Measurements from ENCODE around the gene AXL.

AXL gene

GRCh38 chr19:41239363-41239762 is 20.3 kb downstream of the AXL start:
- Histone ChIP-seq H3K4me1 (ENCODE audit: control insufficient read depth, insufficient read depth, low read length, poor library complexity, severe bottlenecking) (no peaks in the 10 kb centered on the region), H3K9me3 (ENCODE audit: control insufficient read depth, low read length) (no peaks in the 10 kb centered on the region), H3K36me3 (ENCODE audit: control insufficient read depth, insufficient read depth, low read length) (peaks cover 99% of the 10 kb centered on the region), H3K27ac (ENCODE audit: low read depth, low read length, severe bottlenecking) (no peak overlapping the region), H3K4me3 (ENCODE audit: extremely low read depth, insufficient read depth, low read length, poor library complexity, severe bottlenecking) (no peak overlapping the region)
- WGBS, 2 experiments (ENCODE audit: insufficient coverage in 2 of 2), result 97 to 98% methylated on average over 9 of the region's 9 CpGs

- H3K4me1 ChIP-seq (ENCODE audit: control insufficient read depth, insufficient read depth, low read length, poor library complexity, severe bottlenecking), result no peaks in the 10 kb centered on the region
- H3K27ac ChIP-seq (ENCODE audit: low read depth, low read length, severe bottlenecking), result no peak overlapping the region
- no peaks in the 10 kb centered on the region for H3K9me3 ChIP-seq (ENCODE audit: control insufficient read depth, low read length)
- H3K4me3 ChIP-seq (ENCODE audit: extremely low read depth, insufficient read depth, low read length, poor library complexity, severe bottlenecking), result no peak overlapping the region
- WGBS, 2 experiments (ENCODE audit: insufficient coverage in 2 of 2), result 94 to 98% methylated on average over 2 of the region's 2 CpGs
- H3K36me3 ChIP-seq (ENCODE audit: control insufficient read depth, insufficient read depth, low read length), result peaks cover 100% of the 10 kb centered on the region
Measured at GRCh38 chr19:41239961-41240574, 21.0 kb downstream of the AXL start.

- Histone ChIP-seq H3K36me3 (ENCODE audit: control insufficient read depth, insufficient read depth, low read length) (peaks cover 100% of the 10 kb centered on the region), H3K9me3 (ENCODE audit: control insufficient read depth, low read length) (no peaks in the 10 kb centered on the region), H3K4me1 (ENCODE audit: control insufficient read depth, insufficient read depth, low read length, poor library complexity, severe bottlenecking) (no peaks in the 10 kb centered on the region), H3K4me3 (ENCODE audit: extremely low read depth, insufficient read depth, low read length, poor library complexity, severe bottlenecking) (no peak overlapping the region), H3K27ac (ENCODE audit: low read depth, low read length, severe bottlenecking) (no peak overlapping the region)
- WGBS, 2 experiments (ENCODE audit: insufficient coverage in 2 of 2), result 96 to 97% methylated on average over 2 to 4 of the region's 5 CpGs
Measured at GRCh38 chr19:41241859-41242258, 22.8 kb downstream of the AXL start.

GRCh38 chr19:41244117-41244516 is 25.1 kb downstream of the AXL start:
- Histone ChIP-seq H3K27ac (ENCODE audit: low read depth, low read length, severe bottlenecking) (no peak overlapping the region), H3K4me3 (ENCODE audit: extremely low read depth, insufficient read depth, low read length, poor library complexity, severe bottlenecking) (no peak overlapping the region), H3K36me3 (ENCODE audit: control insufficient read depth, insufficient read depth, low read length) (peaks cover 96% of the 10 kb centered on the region), H3K9me3 (ENCODE audit: control insufficient read depth, low read length) (no peaks in the 10 kb centered on the region), H3K4me1 (ENCODE audit: control insufficient read depth, insufficient read depth, low read length, poor library complexity, severe bottlenecking) (no peaks in the 10 kb centered on the region)
- WGBS, 2 experiments (ENCODE audit: insufficient coverage in 2 of 2), result 100% methylated on average over 1 to 2 of the region's 4 CpGs

GRCh38 chr19:41245843-41246242 is 26.8 kb downstream of the AXL start:
- Histone ChIP-seq H3K27ac (ENCODE audit: low read depth, low read length, severe bottlenecking) (no peak overlapping the region), H3K36me3 (ENCODE audit: control insufficient read depth, insufficient read depth, low read length) (peaks cover 96% of the 10 kb centered on the region), H3K9me3 (ENCODE audit: control insufficient read depth, low read length) (no peaks in the 10 kb centered on the region), H3K4me1 (ENCODE audit: control insufficient read depth, insufficient read depth, low read length, poor library complexity, severe bottlenecking) (no peaks in the 10 kb centered on the region), H3K4me3 (ENCODE audit: extremely low read depth, insufficient read depth, low read length, poor library complexity, severe bottlenecking) (no peak overlapping the region)
- WGBS, 2 experiments (ENCODE audit: insufficient coverage in 2 of 2), result 100% methylated on average over 1 to 3 of the region's 3 CpGs

GRCh38 chr19:41248895-41249294 is 29.9 kb downstream of the AXL start:
- Histone ChIP-seq H3K36me3 (ENCODE audit: control insufficient read depth, insufficient read depth, low read length) (peaks cover 93% of the 10 kb centered on the region), H3K4me1 (ENCODE audit: control insufficient read depth, insufficient read depth, low read length, poor library complexity, severe bottlenecking) (no peaks in the 10 kb centered on the region), H3K27ac (ENCODE audit: low read depth, low read length, severe bottlenecking) (no peak overlapping the region), H3K9me3 (ENCODE audit: control insufficient read depth, low read length) (no peaks in the 10 kb centered on the region), H3K4me3 (ENCODE audit: extremely low read depth, insufficient read depth, low read length, poor library complexity, severe bottlenecking) (no peak overlapping the region)
- WGBS, 2 experiments (ENCODE audit: insufficient coverage in 2 of 2), result 95% methylated on average over 2 to 4 of the region's 4 CpGs

GRCh38 chr19:41249707-41250423 is 30.8 kb downstream of the AXL start:
- Histone ChIP-seq H3K27ac (ENCODE audit: low read depth, low read length, severe bottlenecking) (no peak overlapping the region), H3K36me3 (ENCODE audit: control insufficient read depth, insufficient read depth, low read length) (peaks cover 93% of the 10 kb centered on the region), H3K4me3 (ENCODE audit: extremely low read depth, insufficient read depth, low read length, poor library complexity, severe bottlenecking) (no peak overlapping the region), H3K4me1 (ENCODE audit: control insufficient read depth, insufficient read depth, low read length, poor library complexity, severe bottlenecking) (no peaks in the 10 kb centered on the region), H3K9me3 (ENCODE audit: control insufficient read depth, low read length) (no peaks in the 10 kb centered on the region)
- WGBS, 2 experiments (ENCODE audit: insufficient coverage in 2 of 2), result 97% methylated on average over 3 to 4 of the region's 9 CpGs

GRCh38 chr19:41253660-41254059 is 34.6 kb downstream of the AXL start:
- H3K4me3 ChIP-seq (ENCODE audit: extremely low read depth, insufficient read depth, low read length, poor library complexity, severe bottlenecking), result no peak overlapping the region
- WGBS, 2 experiments (ENCODE audit: insufficient coverage in 2 of 2), result 86 to 93% methylated on average over 5 of the region's 6 CpGs
- H3K27ac ChIP-seq (ENCODE audit: low read depth, low read length, severe bottlenecking), result no peak overlapping the region
- no peaks in the 10 kb centered on the region for H3K9me3 ChIP-seq (ENCODE audit: control insufficient read depth, low read length)
- peaks cover 95% of the 10 kb centered on the region for H3K36me3 ChIP-seq (ENCODE audit: control insufficient read depth, insufficient read depth, low read length)
- H3K4me1 ChIP-seq (ENCODE audit: control insufficient read depth, insufficient read depth, low read length, poor library complexity, severe bottlenecking), result no peaks in the 10 kb centered on the region

- peaks cover 95% of the 10 kb centered on the region for H3K36me3 ChIP-seq (ENCODE audit: control insufficient read depth, insufficient read depth, low read length)
Measured at GRCh38 chr19:41255171-41255570, 36.1 kb downstream of the AXL start.

GRCh38 chr19:41261474-41262190 is 42.6 kb downstream of the AXL start:
- peak overlapping the region; percentile 45 for H3K27ac ChIP-seq (ENCODE audit: low read depth, low read length, severe bottlenecking)
- H3K4me1 ChIP-seq (ENCODE audit: control insufficient read depth, insufficient read depth, low read length, poor library complexity, severe bottlenecking), result peaks cover 12% of the 10 kb centered on the region
- 86 to 91% methylated on average over 8 to 9 of the region's 10 CpGs for WGBS, 2 experiments (ENCODE audit: insufficient coverage in 2 of 2)
- no peaks in the 10 kb centered on the region for H3K9me3 ChIP-seq (ENCODE audit: control insufficient read depth, low read length)
- H3K36me3 ChIP-seq (ENCODE audit: control insufficient read depth, insufficient read depth, low read length), result peaks cover 56% of the 10 kb centered on the region
- H3K4me3 ChIP-seq (ENCODE audit: extremely low read depth, insufficient read depth, low read length, poor library complexity, severe bottlenecking), result peak overlapping the region; percentile 85

More at GRCh38 chr19:41255171-41255570, 36.1 kb downstream of the AXL start:
- H3K9me3 ChIP-seq (ENCODE audit: control insufficient read depth, low read length), result no peaks in the 10 kb centered on the region
- H3K4me3 ChIP-seq (ENCODE audit: extremely low read depth, insufficient read depth, low read length, poor library complexity, severe bottlenecking), result no peak overlapping the region
- H3K27ac ChIP-seq (ENCODE audit: low read depth, low read length, severe bottlenecking), result no peak overlapping the region
- H3K4me1 ChIP-seq (ENCODE audit: control insufficient read depth, insufficient read depth, low read length, poor library complexity, severe bottlenecking), result no peaks in the 10 kb centered on the region

All from mesodermal cell (in vitro differentiated cells).